PC-9 (cell line): ENCODE measurements around the gene FCRLB. TPM values are rescaled to one million over a fixed set of nuclear protein-coding genes. Genes with fewer than 3 reads are reported as not detected.

ENCODE experiments used
- BruUV-seq: library from RNA; stranded (reverse); fragments of 400-500 nt; replicated peaks from 2 replicates; lab custom pipeline; 2021; lab: Mats Ljungman, UMichigan
- CTCF ChIA-PET: fragments of 300-600 bp; sonication (Branson Sonifier 250); formaldehyde crosslinking; loops from one replicate; lab custom pipeline; 2022; ENCODE audit warnings: antibody characterized with exemption; lab: Charles Lee
- POLR2A ChIA-PET: fragments of 300-600 bp; sonication (Branson Sonifier 250); formaldehyde crosslinking; loops from one replicate; lab custom pipeline; 2022; ENCODE audit warnings: antibody characterized with exemption; ENCODE audit not compliant: unreplicated experiment; lab: Charles Lee
- DNase-seq, 2 experiments: peaks; one replicate each; pipeline versions ENCODE4 v3.0.0 to v3.0.0-alpha.2; 2015 to 2022; ENCODE audit warnings: mixed read lengths in 1 of 2
- H2AFZ ChIP-seq: fragments of 200-600 bp; sonication (generic); 2 replicates; pipeline ENCODE4 v1.8.1; 2017; ENCODE audit warnings: antibody characterized with exemption
- H3F3A ChIP-seq: fragments of 200-600 bp; sonication (generic); 2 replicates; pipeline ENCODE4 v1.8.1; 2017; ENCODE audit warnings: antibody characterized with exemption, mild to moderate bottlenecking, low read depth; ENCODE audit not compliant: insufficient read depth
- H3K27ac ChIP-seq: fragments of 200-600 bp; sonication (generic); 2 replicates; pipeline ENCODE4 v1.6.1; 2016; ENCODE audit warnings: mixed run types
- H3K27me3 ChIP-seq: fragments of 200-600 bp; sonication (generic); 2 replicates; pipeline ENCODE4 v1.6.1; 2016; ENCODE audit warnings: low read depth, mixed run types; ENCODE audit not compliant: insufficient read depth
- H3K36me3 ChIP-seq: fragments of 200-600 bp; sonication (generic); 2 replicates; pipeline ENCODE4 v1.6.1; 2016; ENCODE audit warnings: low read depth, mixed run types
- H3K4me1 ChIP-seq: fragments of 200-600 bp; sonication (generic); replicated peaks from 2 replicates; pipeline ENCODE4 v1.6.1; 2016; ENCODE audit warnings: mixed run types; ENCODE audit not compliant: insufficient read depth
- H3K4me2 ChIP-seq: fragments of 200-600 bp; sonication (generic); 2 replicates; pipeline ENCODE4 v1.6.1; 2017; ENCODE audit warnings: mixed run types
- H3K4me3 ChIP-seq: fragments of 200-600 bp; sonication (generic); 2 replicates; pipeline ENCODE4 v1.6.1; 2016; ENCODE audit warnings: mixed run types
- H3K79me2 ChIP-seq: fragments of 200-600 bp; sonication (generic); 2 replicates; pipeline ENCODE4 v1.6.1; 2017; ENCODE audit warnings: low read depth, mixed run types
- H3K9me2 ChIP-seq: fragments of 200-600 bp; sonication (generic); 2 replicates; pipeline ENCODE4 v1.8.1; 2017; ENCODE audit warnings: mild to moderate bottlenecking; ENCODE audit not compliant: insufficient read depth
- H3K9me3 ChIP-seq: fragments of 200-600 bp; sonication (generic); 2 replicates; pipeline ENCODE4 v1.8.1; 2016; ENCODE audit warnings: low read depth; ENCODE audit not compliant: insufficient read depth
- H4K20me1 ChIP-seq: fragments of 200-600 bp; sonication (generic); 2 replicates; pipeline ENCODE4 v1.8.1; 2017; ENCODE audit not compliant: insufficient read depth
- EZH2 ChIP-seq: fragments of 200-600 bp; sonication (generic); IDR thresholded peaks from 2 replicates; pipeline ENCODE4 v1.8.0; 2017; ENCODE audit warnings: antibody characterized with exemption, low read depth
- intact Hi-C: fragments of 100-400 bp; cut with micrococcal nuclease; formaldehyde crosslinking; loops from one replicate; pipeline ENCODE4 v1.10.0; 2022; ENCODE audit not compliant: unreplicated experiment
- total RNA-seq: library from RNA; stranded (reverse); gene quantifications from 2 replicates; pipeline ENCODE4 v1.2.3, GENCODE V29; 2021
- TF ChIP-seq, protein P1 (sequence below): fragments of 200-600 bp; sonication (generic); conservative IDR thresholded peaks from 2 replicates; pipeline ENCODE4 v1.6.1; 2017; ENCODE audit warnings: mixed run types, antibody characterized with exemption, mild to moderate bottlenecking, moderate library complexity

Gene FCRLB
- total RNA-seq, 1 experiment from 2014 or later, result 1.0 TPM

DNA sequence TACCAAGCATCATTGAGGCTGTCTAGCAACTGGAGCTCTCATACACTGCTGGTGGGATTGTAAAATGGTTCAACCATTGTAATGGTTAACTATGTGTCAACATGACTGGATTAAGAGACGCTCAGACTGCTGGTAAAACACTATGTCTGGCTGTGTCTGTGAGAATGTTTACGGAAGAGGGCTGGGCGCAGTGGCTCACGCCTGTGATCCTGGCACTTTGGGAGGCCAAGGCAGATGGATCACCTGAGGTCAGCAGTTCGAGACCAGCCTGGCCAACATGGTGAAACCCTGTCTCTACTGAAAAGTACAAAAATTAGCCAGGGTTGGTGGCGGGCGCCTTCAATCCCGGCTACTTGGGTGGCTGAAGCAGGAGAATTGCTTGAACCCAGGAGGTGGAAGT, 19.1 kb upstream of the FCRLB start:
- no peak overlapping the region for H2AFZ ChIP-seq
- H3K4me2 ChIP-seq, result no peak overlapping the region
- H3F3A ChIP-seq, result no peaks in the 10 kb centered on the region
- 0 out of 2 replicates have a peak, but pooled peaks cover 4% of the 10 kb centered on the region for H3K4me1 ChIP-seq
- no peaks in the 10 kb centered on the region for H3K9me2 ChIP-seq
- H3K9me3 ChIP-seq, result no peaks in the 10 kb centered on the region
- H3K36me3 ChIP-seq, result no peaks in the 10 kb centered on the region
- no peaks in the 10 kb centered on the region for H3K27me3 ChIP-seq
- H3K4me3 ChIP-seq, result no peak overlapping the region
- intact Hi-C loops, result no loop called here
- no peak for DNase-seq
- no peaks in the 10 kb centered on the region for H3K79me2 ChIP-seq
- TF ChIP-seq EZH2, result no peak
- TF ChIP-seq, protein P1, sequence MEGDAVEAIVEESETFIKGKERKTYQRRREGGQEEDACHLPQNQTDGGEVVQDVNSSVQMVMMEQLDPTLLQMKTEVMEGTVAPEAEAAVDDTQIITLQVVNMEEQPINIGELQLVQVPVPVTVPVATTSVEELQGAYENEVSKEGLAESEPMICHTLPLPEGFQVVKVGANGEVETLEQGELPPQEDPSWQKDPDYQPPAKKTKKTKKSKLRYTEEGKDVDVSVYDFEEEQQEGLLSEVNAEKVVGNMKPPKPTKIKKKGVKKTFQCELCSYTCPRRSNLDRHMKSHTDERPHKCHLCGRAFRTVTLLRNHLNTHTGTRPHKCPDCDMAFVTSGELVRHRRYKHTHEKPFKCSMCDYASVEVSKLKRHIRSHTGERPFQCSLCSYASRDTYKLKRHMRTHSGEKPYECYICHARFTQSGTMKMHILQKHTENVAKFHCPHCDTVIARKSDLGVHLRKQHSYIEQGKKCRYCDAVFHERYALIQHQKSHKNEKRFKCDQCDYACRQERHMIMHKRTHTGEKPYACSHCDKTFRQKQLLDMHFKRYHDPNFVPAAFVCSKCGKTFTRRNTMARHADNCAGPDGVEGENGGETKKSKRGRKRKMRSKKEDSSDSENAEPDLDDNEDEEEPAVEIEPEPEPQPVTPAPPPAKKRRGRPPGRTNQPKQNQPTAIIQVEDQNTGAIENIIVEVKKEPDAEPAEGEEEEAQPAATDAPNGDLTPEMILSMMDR, result no peak
- CTCF ChIA-PET, result no interaction called here
- BruUV-seq, result no TSS peak
- POLR2A ChIA-PET, result no interaction called here
- no peaks in the 10 kb centered on the region for H4K20me1 ChIP-seq
- H3K27ac ChIP-seq, result no peak overlapping the region

DNA sequence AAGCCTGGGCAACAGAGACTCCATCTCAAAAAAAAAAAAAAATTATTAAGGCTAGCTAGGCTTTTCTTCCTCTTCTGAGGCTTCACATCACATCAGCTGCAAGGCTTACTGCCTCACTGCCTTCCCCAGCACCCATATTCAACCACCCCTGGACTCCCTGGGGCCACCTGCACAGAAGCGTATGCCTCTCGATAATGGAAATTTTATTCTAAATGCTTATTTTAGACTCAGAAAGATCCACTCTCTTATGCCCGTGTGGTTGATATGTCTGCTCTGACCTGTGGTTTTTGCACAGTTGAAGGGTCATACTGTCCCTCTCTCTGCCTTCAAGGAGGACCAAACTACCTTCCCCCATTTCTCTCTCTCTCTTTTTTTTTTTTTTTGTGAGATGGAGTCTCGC, 15.8 kb upstream of the FCRLB start:
- Histone ChIP-seq H4K20me1 (no peaks in the 10 kb centered on the region), H2AFZ (no peak overlapping the region), H3K4me3 (no peak overlapping the region), H3K9me2 (no peaks in the 10 kb centered on the region), H3K4me1 (0 out of 2 replicates have a peak, but pooled peaks cover 4% of the 10 kb centered on the region), H3K79me2 (no peaks in the 10 kb centered on the region), H3K9me3 (no peaks in the 10 kb centered on the region), H3K27ac (no peak overlapping the region), H3K27me3 (no peaks in the 10 kb centered on the region), H3K36me3 (no peaks in the 10 kb centered on the region), H3K4me2 (no peak overlapping the region), H3F3A (no peaks in the 10 kb centered on the region)
- TF ChIP-seq, protein P1, result no peak
- no peak for TF ChIP-seq EZH2
- BruUV-seq, result no TSS peak
- no peak for DNase-seq
- CTCF ChIA-PET, result no interaction called here
- intact Hi-C loops, result no loop called here
- POLR2A ChIA-PET, result no interaction called here

DNA sequence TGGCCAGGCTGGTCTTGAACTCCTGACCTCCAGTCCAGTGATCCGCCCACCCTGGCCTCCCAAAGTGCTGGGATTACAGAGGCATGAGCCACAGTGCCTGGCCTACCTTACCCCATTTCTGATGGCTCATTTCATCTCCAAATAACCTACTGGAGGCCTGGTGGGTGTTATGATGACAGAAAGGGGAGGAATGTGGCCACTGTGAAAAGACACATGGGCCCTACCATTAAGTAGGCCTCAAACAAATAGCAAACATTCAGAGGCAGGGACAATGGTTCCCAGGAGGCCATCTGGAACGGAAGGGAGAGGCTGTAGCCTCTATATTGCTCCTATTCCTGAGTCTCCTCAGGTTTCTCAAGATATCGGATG, 15.2 kb upstream of the FCRLB start:
- intact Hi-C loops, result no loop called here
- Histone ChIP-seq H3K36me3 (no peaks in the 10 kb centered on the region), H4K20me1 (no peaks in the 10 kb centered on the region), H3K4me1 (0 out of 2 replicates have a peak, but pooled peaks cover 4% of the 10 kb centered on the region), H3K79me2 (no peaks in the 10 kb centered on the region), H3K4me2 (no peak overlapping the region), H3K4me3 (no peak overlapping the region), H3F3A (no peaks in the 10 kb centered on the region), H2AFZ (no peak overlapping the region), H3K9me3 (no peaks in the 10 kb centered on the region), H3K27me3 (no peaks in the 10 kb centered on the region), H3K27ac (no peak overlapping the region), H3K9me2 (no peaks in the 10 kb centered on the region)
- no TSS peak for BruUV-seq
- no peak for DNase-seq
- ChIA-PET CTCF (no interaction called here), POLR2A (no interaction called here)
- TF ChIP-seq, protein P1, result no peak
- TF ChIP-seq EZH2, result no peak
